Activated CD8-positive, alpha-beta memory T cell treated with anti-CD3 and anti-CD28 coated beads, Interleukin-2, amount 50 U/mL, for 1 hour (primary cell): ENCODE results near the gene RHBDD1.

Experiments
- DNase-seq: peaks from one replicate; pipeline ENCODE4 v3.0.0-alpha.2; 2020; ENCODE audit errors: extremely low read depth

The RHBDD1 gene, protein sequence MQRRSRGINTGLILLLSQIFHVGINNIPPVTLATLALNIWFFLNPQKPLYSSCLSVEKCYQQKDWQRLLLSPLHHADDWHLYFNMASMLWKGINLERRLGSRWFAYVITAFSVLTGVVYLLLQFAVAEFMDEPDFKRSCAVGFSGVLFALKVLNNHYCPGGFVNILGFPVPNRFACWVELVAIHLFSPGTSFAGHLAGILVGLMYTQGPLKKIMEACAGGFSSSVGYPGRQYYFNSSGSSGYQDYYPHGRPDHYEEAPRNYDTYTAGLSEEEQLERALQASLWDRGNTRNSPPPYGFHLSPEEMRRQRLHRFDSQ

DNA sequence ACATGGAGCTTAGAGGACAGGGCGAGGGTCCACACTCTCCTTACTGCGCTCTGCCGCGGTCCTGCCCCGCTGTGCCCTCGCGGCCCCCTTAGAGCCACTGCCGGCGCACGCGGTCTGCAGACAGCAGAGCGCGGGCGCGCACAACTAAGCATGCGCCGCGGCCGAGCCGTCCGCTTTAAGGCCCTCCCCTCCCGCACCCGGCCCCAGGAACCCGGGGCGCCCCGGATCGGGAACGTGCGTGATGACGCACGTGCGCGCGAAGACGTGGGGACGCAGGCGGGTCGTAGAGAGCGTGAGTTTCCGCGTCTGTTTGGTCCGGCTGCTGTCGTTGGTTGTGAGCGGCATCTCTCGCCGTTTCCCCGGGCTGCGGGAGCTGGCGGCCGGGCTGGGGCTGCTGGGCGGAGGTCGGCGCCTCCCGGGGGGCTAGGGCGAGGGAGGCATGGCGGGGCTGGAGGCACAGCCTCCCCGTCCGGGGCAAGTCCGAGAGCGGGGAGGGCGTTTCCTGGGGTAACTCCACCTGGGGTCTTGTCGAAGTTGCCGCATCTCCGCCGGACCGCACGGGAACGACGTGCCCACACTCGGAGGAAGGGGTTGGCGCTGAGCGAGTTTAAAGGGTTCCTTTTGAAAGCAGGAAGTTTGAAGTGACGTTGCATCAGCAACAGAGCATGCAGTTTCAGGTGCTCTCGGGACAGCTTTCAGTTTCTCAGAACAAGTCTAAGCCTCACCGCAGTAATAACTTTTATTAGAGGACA is at the start of gene RHBDD1:
Gene RHBDD1 (plus strand): TSS at position 259 of the 752 bp plus-strand sequence. CDS start 28,640 bp downstream, outside the sequence.
- DNase-seq = peak; percentile 70

DNA sequence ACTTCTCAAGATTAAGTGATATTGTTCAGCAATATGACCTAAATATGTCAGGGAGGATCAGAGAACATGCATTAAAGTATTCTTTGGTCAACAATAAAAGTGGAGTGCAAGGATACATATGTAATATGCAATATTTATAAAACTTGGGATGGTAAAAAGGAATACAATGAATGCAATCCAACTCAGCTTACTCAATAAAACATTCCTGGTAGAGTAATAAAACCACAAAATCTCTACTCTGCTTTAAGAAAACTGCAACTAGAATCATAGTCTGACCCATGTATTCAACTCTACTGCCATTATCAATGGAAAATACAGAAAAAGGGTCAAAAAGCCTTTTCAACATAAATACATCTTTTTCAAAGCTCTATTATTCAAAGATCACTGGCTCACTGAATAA is 47.8 kb upstream of the RHBDD1 start:
- no peak for DNase-seq

DNA sequence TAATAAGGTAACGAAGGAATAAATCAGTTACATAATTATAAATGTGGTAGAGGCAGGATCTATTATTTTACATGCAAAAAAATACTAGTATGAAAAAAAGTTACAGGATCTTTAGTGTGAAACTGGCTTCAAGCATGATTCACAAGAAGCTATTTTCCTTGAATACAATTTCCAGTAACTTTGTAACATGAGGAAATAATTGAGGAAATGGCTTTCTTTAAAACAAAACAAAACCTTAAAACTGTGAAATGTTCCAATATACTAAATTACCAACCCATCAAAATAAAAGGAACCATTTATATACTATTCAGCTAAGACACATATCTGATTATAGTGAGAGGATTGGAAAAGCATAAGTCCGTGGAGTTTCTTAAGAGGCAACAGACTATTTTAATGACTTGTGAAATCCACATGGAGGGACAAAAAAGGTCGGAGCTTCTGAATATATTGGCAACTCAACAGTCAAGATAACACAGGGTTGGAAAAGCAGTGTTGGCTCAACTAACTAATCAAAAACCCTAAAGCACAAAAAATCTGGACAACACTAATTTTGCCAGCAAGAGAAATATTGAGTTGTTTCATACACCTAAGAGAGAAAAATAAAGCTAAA is 46.9 kb upstream of the RHBDD1 start:
- DNase-seq = no peak

DNA sequence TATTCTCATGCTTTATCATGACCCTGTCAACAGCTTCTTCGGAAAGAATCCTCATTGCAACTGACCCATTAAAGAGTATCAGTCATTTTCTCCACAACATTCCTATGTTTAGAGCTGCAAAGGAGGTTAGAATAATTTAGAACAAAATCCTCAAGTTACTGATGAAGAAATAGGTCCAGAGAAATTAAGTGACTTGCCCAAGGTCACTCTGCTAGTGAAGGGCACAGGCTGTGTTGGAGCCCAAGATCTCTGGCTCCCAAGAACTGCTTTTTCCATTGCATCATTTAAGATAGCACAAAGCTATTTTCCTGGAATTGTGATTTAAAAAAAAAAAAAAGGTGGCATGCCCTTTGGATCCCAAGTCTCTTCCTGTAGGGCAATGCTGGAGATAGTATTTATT is 45.8 kb upstream of the RHBDD1 start:
- no peak for DNase-seq

DNA sequence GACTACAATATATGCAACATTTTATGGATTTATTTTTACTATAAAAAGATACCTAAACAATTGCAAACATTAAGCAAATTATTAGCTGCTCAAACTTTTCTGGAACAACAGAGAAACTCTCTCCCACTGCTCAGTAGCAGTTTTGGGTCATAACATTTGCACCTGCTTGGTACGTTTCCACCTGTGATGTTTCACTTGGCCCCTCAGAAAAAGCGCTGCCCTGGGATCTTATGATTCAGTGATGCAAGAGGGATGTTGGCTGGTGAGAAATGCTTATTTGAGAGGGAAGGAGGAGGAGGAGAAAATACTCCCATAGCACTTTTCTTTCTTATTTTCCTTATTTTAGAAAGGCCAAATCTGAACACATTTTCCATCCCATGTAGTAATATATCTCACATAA is 45.4 kb upstream of the RHBDD1 start:
- no peak for DNase-seq

DNA sequence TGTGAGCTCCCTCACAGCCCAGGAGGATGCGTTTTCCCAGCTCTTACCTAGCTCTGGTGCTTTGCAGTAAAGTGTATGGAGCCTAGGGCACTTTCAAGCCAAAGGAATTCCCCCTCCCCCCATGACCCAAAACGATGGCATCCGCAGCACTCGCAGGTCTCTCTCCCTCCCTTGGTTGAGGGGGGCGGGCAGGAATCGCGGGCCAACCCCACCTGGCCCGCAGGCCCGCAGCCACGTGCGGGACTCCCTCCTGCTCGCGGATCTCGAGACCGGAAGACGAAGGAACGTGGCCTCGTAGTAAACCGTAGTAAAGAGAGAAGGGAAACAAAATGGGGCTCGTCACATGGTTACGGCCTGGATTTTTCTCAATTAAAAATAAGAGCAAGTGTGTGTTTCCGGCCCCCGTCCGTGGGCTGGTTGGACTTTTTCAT is 44.8 kb upstream of the RHBDD1 start:
- DNase-seq = no peak

DNA sequence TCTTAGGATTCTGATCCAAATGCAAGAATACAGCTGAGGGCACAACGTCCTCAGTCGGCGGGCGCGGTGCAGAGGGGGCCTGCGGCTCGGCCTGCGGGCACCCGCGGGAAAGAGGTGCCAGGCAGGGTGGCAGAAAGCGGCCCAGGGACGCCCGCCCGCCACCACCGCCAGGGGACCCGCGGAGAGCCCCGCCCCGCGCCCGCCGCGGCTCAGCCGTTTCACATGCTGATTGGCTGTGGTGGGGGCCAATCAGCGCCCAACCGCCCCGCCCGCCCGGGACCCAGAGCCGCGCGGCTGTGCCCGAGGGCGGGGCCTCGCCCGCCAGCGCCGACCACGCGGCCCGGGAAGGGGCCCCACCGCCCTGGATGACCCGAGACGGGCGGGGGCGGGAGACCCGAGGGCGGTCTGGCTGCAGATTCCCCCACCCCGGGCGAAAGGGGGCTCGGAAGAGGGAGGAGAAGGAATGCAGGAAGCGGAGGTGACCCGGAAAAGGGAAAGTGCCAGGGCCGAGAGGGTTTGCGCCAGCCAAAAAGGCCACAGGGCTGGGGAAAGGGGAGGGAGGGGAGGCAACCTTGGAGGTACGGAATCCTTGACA is 44.3 kb upstream of the RHBDD1 start:
- DNase-seq = no peak

DNA sequence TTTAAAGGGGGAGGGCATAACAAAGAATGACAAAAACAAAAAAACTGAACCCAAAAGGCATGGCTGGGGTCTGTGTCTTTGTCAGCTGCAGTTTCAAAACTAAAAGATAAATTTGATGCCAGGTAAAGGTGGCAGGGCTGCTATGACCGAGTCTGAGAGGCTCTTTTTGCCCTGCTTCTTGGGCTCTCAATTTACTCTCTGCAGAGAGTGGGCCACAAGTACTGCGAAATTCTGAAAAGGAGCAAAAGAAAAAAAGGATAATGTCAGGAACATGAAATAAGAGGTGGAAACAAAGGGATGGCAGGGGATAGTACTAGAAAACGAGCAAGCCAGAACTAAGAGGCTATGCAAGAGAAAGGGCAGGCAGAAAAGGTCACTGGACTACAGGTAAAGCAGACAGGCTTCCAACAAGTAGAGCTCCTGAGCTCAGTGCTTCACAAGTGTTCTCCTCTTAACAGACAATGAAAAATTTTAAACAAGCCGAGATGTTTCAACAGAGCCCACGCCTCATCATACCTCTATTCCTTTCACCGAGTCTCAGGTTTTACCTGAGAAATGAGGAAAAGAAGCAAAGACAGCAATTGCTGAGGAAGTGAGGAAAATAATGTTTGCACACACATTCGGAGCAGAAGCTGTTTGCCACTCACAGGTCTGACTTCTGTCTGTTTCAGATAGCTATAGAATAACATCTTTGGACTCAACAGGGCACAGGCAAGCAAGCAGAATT is 43.5 kb upstream of the RHBDD1 start:
- DNase-seq = no peak

DNA sequence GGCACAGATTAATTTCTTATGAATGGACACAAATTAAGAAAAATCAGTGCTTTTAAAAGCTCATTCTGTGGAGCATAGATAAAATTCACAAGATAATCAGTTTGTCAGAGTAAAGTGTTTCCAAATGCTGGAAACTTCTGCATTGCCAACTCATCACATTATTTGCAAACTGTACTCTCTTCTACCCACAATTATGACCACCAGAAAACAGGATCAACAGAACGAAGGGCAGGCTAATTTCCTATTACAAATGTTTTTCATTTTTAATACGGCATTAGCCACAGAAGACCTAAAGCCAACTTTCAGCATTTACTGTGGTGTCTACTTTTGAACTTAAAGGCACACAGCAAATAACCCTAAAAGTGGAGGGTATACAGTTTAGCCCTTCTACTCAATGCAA is 42.2 kb upstream of the RHBDD1 start:
- DNase-seq = no peak

DNA sequence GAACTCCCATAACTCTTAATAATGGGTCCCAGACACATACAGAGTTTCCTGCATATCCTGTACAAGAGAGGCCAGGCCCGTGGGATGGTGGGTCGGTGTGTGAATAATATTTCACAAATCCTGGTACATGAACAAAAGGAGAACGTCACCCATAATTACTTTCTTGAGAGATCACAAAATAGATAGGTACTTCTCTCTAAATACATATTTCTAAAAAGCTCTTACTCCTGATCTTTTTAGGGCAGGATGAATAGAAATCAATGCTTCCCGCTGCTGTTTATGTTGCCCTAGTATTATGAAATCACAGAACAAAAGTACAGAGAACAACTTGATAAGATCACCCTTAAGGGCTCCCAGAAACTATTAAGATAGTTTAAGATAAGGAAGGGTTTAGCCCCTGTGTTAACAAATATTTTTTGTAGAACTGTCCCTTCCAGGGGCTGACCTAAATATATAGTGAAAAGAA is 41.6 kb upstream of the RHBDD1 start:
- no peak for DNase-seq

DNA sequence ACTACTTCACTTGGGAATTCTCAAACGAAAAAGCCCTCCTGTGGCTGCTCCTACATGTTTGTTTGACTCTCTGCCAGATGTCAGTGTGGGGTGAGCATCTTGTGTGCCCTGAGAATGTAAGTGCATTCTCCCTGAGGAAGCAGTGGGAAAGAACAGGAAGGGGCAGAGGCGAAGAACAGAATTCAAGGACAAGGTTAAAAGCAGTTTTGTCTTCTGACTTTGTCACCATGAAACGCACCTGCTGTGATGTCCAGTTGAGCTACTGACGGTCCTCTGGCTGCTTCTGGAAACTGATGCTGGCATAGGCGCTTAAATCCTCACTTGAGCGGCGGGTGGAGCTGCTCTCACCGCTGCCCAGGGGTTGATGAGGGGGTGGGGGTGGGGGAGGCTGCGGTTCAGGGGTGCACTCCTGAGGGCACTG is 41.1 kb upstream of the RHBDD1 start:
- no peak for DNase-seq

DNA sequence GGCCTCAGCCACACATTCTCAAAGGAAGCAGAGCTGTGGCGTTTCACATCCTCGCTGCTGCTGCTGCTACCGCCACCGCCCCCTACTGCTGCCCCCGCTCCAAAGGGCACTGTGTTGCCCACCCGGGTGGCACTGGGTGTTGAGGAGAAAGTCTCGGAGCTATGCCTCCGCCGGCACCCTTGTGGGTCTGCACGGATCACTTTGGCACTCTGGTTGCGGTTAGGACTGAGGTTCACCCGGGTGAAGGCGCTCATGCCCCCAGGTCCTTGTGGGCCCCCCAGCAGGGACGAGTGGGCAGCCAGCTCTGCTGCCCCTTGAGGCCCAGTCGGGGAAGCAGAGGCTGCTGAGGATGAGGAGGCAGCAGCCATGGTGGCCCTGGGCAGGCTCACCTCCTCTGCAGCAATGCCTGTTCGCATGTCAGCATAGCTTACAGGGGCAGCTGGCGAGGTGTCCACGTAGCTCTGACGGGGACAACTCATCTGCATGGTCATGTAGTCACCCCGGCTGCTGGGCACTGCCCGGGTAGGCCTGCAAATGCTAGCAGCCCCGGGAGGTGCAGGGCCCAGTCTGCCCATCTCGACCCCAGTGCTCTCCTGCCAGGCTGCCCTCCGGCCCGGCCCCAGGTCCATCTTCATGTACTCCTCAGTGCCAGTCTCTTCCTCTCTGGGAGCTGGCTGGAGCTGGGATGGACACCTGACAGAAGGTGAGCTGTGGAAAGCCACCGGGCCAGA is 40.4 kb upstream of the RHBDD1 start:
- no peak for DNase-seq

DNA sequence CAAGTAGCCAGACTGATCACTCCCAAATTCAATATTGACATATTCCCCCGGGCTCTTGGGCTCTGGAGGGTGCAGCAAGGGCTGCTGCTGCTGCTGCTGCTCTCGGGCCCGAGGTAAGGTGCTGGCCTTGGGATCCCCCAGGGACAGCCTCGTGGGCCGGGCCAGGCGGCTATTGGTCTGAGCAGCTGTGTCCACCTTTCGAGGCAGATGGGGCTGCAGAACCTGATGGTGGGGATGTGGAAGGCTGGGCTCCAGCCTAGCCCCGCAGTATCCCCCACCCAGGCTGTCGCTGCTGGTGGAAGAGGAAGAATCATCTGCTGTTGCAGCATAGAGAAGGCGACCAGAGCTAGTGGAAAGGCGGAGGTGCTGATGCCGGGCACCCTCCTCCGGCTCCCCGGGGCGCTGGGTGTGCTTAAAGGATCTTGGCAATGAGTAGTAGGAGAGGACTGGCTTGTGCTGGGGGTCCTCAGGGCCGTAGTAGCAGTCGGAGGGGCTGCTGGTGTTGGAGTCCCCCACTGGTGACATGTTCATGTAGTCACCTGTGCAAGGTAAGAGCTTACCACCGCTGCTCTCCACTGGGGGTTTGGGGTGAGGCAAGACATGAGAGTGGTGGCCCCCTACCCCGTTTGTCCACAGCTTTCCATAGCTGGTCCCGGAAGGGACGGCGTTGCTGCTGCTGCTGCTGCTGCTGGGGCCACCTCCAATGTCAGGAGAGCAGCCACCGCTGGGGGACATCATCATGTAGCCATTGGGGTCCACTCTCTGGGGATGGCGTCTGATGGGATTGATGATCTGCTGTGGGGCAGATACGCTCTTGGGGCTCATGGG is 39.6 kb upstream of the RHBDD1 start:
- no peak for DNase-seq

DNA sequence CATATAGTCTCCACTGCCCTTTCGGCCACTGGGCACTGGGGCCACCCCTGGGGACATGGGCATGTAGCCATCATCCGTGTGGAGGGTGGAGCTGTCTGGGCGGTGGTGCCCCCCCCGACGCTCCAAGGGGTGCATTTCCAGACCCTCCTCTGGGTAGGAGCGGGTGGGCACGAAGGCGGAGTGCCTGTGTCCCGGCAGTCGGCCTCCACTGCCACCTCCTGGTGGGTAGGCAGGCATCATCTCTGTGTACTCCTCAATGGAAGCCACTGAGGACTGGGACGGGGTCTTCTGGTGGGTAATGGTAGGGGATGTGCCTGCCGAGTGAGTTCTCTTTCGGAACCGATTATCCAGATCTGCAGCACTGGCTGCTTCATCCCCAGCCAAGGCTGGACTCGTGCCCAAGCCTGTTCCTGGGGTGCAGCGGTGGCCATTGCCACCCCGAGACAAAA is 39.0 kb upstream of the RHBDD1 start:
- no peak for DNase-seq

DNA sequence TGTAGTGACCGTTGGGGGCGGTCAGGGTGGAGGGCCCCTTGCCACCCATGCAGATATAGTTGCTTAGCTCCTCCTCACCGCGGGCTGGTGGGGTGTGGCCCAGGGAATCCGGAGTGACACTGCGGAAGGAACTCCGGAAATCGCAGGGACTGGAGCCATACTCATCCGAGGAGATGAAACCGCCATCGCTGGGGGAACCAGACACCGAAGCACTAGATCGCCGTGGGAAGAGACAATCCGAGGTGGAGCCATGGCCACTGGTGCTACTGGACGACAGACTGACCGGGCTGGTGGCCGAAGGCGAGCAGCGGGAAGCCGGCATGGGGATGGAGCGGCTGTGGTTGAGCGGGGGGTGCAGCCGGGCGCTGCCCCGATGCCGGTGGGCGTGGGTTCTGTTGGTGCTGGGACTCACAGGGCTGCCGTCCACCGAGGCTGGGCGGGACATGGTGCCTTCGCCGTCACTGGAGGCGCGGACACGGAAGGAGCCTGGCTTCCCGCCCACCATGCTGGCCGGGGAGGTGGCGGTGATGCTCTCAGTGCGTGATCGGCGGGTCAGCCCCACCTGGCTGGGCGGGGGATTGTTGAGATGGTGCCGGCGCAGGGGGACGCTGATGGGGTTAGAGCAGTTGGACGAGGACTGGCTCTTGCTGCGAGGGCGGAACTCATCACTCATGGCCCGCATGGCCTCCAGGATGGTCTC is 38.4 kb upstream of the RHBDD1 start:
- DNase-seq = no peak

DNA sequence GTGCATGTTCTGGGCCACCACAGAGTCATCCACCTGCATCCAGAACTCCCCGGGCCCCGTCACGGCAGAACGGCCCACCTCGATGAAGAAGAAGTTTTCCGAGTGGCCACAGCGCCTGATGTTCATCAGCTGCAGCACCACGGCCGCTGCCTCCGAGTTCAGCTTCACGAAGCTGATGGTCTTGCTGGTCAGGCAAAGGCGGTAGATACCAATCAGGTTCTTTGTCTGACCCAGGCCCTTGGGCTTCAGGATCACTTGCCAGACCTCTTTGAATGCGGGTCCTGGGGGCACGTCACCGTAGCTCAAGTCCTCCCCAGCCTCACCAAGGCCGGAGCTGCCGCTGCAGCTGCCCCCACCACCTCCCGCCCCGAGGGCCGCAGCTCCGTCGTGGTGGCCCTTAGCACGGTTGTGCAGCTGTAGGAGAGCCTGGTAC is 37.8 kb upstream of the RHBDD1 start:
- no peak for DNase-seq

DNA sequence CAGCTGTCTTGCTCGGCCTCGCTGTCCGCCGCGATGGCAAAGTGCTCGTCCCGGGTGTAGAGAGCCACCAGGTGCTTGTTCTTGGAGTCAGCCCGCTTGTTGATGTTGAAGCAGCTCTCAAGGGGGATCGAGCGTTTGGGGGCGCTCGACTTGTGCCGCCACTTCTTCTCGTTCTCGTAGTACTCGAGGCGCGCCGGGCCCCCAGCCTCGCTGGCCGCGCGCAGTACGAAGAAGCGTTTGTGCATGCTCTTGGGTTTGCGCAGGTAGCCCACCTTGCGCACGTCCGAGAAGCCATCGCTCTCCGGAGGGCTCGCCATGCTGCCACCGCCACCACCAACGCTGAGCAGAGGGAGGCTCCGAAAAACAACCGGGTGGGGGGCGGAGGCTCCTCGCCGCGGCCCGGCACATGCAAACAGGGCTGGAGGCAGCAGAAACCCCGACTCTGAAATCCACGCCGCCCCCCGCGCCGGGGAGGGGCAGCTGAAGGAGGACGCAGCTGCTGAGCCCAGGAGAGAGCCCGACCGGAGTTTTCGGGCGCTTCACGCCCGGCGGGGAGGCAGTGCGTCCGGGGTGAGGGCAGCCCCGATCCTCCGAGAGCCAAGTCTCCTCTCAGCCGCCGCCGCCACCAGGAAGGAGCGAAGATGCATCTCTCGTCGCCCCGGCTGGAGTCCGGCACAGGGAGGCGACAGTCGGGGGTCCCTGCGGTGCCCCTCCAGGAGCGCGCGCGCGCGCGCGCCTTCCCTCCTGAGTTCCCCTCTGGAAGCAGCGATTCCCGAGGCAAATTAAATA is 37.2 kb upstream of the RHBDD1 start:
- DNase-seq = no peak

DNA sequence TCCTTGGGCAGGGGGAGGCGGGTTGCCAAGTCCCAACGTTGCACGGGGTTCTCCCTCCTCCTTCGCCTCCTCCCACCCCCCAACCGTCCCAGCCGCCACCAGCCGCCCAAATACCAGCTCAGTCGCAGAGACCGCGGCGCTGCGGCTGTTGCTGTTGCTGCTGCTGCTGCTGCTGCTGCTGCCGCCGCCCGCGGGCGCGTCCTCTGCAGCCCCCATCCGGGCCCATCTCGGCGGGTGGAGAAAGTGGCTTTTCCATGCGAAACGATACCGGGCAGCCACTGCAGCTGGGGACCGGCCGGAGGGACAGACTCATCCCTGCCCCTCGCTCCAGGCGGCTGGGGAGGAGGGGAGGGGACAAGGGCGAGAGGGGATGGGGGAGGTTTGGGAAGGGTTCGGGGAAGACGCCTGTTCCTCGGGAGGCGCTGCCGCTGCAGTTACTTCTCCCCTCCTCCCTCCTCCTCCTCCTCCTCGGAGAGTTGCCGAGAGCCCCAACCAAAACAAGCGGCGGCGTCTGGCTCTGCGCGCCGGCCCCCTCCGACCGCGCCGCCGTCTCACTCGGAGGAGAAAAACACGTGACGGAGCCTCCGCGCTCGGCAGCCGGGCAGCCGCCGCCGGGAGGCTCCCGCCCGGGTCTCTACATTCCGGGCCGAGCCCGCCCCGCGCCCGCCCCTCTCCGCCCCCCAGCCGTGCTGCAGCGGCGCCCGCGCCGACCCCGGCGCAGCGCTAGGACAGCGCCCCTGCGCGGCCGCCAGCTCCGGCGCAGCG is 36.5 kb upstream of the RHBDD1 start, which contains the start of gene IRS1:
Gene IRS1 (minus strand): TSS at position 610 of the 765 bp plus-strand sequence. CDS start 1,082 bp downstream, outside the sequence.
- DNase-seq = no peak
